GM23338 (cell line): Measurements from ENCODE around the gene EDN1. TPM values are rescaled to one million over a fixed set of nuclear protein-coding genes. Genes with fewer than 3 reads are reported as not detected.

Experiments used
- CREB1 ChIP-seq: fragments of 250-450 bp; sonication (Bioruptor Pico); IDR thresholded peaks from 2 replicates; pipeline ENCODE4 v1.5.0; 2020; ENCODE audit warnings: low read depth, mild to moderate bottlenecking, moderate library complexity
- EZH2 ChIP-seq: fragments of 200-600 bp; sonication (generic); IDR thresholded peaks from one replicate; pipeline ENCODE4 v1.8.0; 2017; ENCODE audit warnings: antibody characterized with exemption, mild to moderate bottlenecking, low read depth; ENCODE audit not compliant: unreplicated experiment
- EZH2phosphoT487 ChIP-seq: fragments of 200-600 bp; sonication (generic); IDR thresholded peaks from one replicate; pipeline ENCODE4 v1.8.1; 2018; ENCODE audit warnings: antibody characterized with exemption; ENCODE audit not compliant: unreplicated experiment
- NANOG ChIP-seq: IDR thresholded peaks from 2 replicates; pipeline ENCODE4 v1.6.1; 2016; ENCODE audit warnings: antibody characterized with exemption, borderline replicate concordance
- STAT1 ChIP-seq: IDR thresholded peaks from one replicate; pipeline ENCODE4 v1.6.1; 2016; ENCODE audit warnings: antibody characterized with exemption; ENCODE audit not compliant: unreplicated experiment
- ZNF114 ChIP-seq: fragments of 250-450 bp; sonication (Bioruptor Pico); IDR thresholded peaks from 2 replicates; pipeline ENCODE4 v1.5.0; 2020; ENCODE audit warnings: mild to moderate bottlenecking, moderate library complexity
- polyA plus RNA-seq: library from polyadenylated mRNA; unstranded; fragments of >200 nt; fragmentation: Nextera tagmentation; extraction: Ambion mirVana; gene quantifications from 2 replicates; pipeline ENCODE4 v1.2.1, GENCODE V29; 2016
- small RNA-seq: library from RNA; depleted of rRNA; stranded (forward); fragments of <200 nt; gene quantifications from one replicate; pipeline ENCODE3, GENCODE V24; 2014; ENCODE audit warnings: low replicate concordance
- total RNA-seq: library from RNA; depleted of rRNA; stranded (reverse); fragments of >200 nt; shearing (Covaris generic); gene quantifications from 2 replicates; pipeline ENCODE4 v1.2.3, GENCODE V29; 2014
- TF ChIP-seq, protein P1 (sequence below): fragments of 250-450 bp; sonication (Bioruptor Pico); IDR thresholded peaks from 2 replicates; pipeline ENCODE4 v1.5.0; 2020; ENCODE audit warnings: mild to moderate bottlenecking, moderate library complexity
- TF ChIP-seq, protein P2 (sequence below): IDR thresholded peaks from one replicate; pipeline ENCODE4 v1.6.1; 2018; ENCODE audit warnings: antibody characterized with exemption; ENCODE audit not compliant: unreplicated experiment

The EDN1 gene
- total and polyA plus RNA-seq, 2 experiments from 2014 or later: 0.80 to 1.2 TPM

DNA sequence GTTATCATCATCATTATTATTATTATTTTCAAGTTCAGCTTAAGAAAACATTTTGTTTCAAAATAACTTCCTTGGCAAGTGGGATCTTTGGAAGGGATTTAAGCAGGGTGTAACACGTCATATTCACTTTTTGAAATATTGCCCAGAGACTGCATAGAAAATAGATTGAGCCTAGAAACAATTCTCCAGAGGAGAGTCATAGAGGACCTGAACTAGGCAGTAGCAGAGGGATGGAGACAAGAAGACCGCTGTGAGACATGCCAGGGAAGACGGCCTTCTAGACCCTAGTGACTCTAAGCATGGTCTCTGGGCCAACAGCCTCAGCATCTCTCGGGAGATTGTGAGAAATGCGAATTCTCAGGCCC, 55.5 kb downstream of the EDN1 start (continued):
- TF ChIP-seq, protein P1, sequence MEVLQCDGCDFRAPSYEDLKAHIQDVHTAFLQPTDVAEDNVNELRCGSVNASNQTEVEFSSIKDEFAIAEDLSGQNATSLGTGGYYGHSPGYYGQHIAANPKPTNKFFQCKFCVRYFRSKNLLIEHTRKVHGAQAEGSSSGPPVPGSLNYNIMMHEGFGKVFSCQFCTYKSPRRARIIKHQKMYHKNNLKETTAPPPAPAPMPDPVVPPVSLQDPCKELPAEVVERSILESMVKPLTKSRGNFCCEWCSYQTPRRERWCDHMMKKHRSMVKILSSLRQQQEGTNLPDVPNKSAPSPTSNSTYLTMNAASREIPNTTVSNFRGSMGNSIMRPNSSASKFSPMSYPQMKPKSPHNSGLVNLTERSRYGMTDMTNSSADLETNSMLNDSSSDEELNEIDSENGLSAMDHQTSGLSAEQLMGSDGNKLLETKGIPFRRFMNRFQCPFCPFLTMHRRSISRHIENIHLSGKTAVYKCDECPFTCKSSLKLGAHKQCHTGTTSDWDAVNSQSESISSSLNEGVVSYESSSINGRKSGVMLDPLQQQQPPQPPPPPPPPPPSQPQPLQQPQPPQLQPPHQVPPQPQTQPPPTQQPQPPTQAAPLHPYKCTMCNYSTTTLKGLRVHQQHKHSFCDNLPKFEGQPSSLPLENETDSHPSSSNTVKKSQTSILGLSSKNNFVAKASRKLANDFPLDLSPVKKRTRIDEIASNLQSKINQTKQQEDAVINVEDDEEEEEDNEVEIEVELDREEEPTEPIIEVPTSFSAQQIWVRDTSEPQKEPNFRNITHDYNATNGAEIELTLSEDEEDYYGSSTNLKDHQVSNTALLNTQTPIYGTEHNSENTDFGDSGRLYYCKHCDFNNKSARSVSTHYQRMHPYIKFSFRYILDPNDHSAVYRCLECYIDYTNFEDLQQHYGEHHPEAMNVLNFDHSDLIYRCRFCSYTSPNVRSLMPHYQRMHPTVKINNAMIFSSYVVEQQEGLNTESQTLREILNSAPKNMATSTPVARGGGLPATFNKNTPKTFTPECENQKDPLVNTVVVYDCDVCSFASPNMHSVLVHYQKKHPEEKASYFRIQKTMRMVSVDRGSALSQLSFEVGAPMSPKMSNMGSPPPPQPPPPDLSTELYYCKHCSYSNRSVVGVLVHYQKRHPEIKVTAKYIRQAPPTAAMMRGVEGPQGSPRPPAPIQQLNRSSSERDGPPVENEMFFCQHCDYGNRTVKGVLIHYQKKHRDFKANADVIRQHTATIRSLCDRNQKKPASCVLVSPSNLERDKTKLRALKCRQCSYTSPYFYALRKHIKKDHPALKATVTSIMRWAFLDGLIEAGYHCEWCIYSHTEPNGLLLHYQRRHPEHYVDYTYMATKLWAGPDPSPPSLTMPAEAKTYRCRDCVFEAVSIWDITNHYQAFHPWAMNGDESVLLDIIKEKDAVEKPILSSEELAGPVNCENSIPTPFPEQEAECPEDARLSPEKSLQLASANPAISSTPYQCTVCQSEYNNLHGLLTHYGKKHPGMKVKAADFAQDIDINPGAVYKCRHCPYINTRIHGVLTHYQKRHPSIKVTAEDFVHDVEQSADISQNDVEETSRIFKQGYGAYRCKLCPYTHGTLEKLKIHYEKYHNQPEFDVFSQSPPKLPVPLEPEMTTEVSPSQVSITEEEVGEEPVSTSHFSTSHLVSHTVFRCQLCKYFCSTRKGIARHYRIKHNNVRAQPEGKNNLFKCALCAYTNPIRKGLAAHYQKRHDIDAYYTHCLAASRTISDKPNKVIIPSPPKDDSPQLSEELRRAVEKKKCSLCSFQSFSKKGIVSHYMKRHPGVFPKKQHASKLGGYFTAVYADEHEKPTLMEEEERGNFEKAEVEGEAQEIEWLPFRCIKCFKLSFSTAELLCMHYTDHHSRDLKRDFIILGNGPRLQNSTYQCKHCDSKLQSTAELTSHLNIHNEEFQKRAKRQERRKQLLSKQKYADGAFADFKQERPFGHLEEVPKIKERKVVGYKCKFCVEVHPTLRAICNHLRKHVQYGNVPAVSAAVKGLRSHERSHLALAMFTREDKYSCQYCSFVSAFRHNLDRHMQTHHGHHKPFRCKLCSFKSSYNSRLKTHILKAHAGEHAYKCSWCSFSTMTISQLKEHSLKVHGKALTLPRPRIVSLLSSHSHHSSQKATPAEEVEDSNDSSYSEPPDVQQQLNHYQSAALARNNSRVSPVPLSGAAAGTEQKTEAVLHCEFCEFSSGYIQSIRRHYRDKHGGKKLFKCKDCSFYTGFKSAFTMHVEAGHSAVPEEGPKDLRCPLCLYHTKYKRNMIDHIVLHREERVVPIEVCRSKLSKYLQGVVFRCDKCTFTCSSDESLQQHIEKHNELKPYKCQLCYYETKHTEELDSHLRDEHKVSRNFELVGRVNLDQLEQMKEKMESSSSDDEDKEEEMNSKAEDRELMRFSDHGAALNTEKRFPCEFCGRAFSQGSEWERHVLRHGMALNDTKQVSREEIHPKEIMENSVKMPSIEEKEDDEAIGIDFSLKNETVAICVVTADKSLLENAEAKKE (CRISPR knock-in tag): no peak
- TF ChIP-seq CREB1 (no peak), NANOG (no peak), STAT1 (no peak), ZNF114 (CRISPR knock-in tag) (no peak), EZH2phosphoT487 (no peak), EZH2 (no peak)
- TF ChIP-seq, protein P2, sequence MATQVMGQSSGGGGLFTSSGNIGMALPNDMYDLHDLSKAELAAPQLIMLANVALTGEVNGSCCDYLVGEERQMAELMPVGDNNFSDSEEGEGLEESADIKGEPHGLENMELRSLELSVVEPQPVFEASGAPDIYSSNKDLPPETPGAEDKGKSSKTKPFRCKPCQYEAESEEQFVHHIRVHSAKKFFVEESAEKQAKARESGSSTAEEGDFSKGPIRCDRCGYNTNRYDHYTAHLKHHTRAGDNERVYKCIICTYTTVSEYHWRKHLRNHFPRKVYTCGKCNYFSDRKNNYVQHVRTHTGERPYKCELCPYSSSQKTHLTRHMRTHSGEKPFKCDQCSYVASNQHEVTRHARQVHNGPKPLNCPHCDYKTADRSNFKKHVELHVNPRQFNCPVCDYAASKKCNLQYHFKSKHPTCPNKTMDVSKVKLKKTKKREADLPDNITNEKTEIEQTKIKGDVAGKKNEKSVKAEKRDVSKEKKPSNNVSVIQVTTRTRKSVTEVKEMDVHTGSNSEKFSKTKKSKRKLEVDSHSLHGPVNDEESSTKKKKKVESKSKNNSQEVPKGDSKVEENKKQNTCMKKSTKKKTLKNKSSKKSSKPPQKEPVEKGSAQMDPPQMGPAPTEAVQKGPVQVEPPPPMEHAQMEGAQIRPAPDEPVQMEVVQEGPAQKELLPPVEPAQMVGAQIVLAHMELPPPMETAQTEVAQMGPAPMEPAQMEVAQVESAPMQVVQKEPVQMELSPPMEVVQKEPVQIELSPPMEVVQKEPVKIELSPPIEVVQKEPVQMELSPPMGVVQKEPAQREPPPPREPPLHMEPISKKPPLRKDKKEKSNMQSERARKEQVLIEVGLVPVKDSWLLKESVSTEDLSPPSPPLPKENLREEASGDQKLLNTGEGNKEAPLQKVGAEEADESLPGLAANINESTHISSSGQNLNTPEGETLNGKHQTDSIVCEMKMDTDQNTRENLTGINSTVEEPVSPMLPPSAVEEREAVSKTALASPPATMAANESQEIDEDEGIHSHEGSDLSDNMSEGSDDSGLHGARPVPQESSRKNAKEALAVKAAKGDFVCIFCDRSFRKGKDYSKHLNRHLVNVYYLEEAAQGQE: no peak

Small RNA genes within 50 kb of the gene (small RNA-seq; reads per million reads assigned to genes)
- not detected for gene SUMO2P12
